Heart left ventricle (tissue), 16 donors: ENCODE measurements around the gene GPX4. TPM values are rescaled to one million over a fixed set of nuclear protein-coding genes. Genes with fewer than 3 reads are reported as not detected.

Experiments used
- ATAC-seq, 4 donors: fragments of 200-7000 bp; cut with Tn5 transposase; one replicate each; pipeline ENCODE4 v1.9.1; 2020 to 2022; ENCODE audit warnings: moderate library complexity in 4 of 4, mild to moderate bottlenecking in 3 of 4, moderate number of reproducible peaks in 1 of 4
- DNase-seq, 5 donors: peaks; one replicate each; pipeline ENCODE4 v3.0.0-alpha.2; 2020
- H3K27ac ChIP-seq, 12 donors: fragments of 200-600 bp; sonication (generic) in 4 of 12; one replicate each; pipeline versions ENCODE4 v1.5.0 to v1.8.0; 2016 to 2022; ENCODE audit warnings: mild to moderate bottlenecking in 2 of 12
- H3K27me3 ChIP-seq, 9 donors: fragments of 200-600 bp; sonication (generic) in 2 of 9; one replicate each; pipeline versions ENCODE4 v1.5.1 to v1.8.0; 2016 to 2022; ENCODE audit warnings: mild to moderate bottlenecking in 3 of 9
- H3K36me3 ChIP-seq, 9 donors: fragments of 200-600 bp; sonication (generic) in 2 of 9; one replicate each; pipeline versions ENCODE4 v1.5.0 to v1.8.0; 2018 to 2022; ENCODE audit warnings: mild to moderate bottlenecking in 2 of 9
- H3K4me1 ChIP-seq, 12 donors: fragments of 200-600 bp; sonication (generic) in 4 of 12; one replicate each; pipeline versions ENCODE4 v1.5.0 to v1.8.0; 2016 to 2022; ENCODE audit warnings: mild to moderate bottlenecking in 3 of 12
- H3K4me3 ChIP-seq, 12 donors: fragments of 200-600 bp; sonication (generic) in 4 of 12; one replicate each; pipeline versions ENCODE4 v1.5.0 to v1.8.0; 2017 to 2022; ENCODE audit warnings: mild to moderate bottlenecking in 9 of 12, moderate library complexity in 4 of 12
- H3K9me3 ChIP-seq, 12 donors: fragments of 200-600 bp; sonication (generic) in 4 of 12; one replicate each; pipeline versions ENCODE4 v1.5.0 to v1.8.0; 2016 to 2022; ENCODE audit warnings: mild to moderate bottlenecking in 1 of 12
- POLR2A ChIP-seq, 2 donors: fragments of 450-650 bp; IDR thresholded peaks; one replicate each; pipeline ENCODE4 v1.6.1; 2017; ENCODE audit warnings: antibody characterized with exemption in 2 of 2, mild to moderate bottlenecking in 2 of 2, moderate library complexity in 2 of 2
- WGBS, 4 donors: extraction: QIAGEN DNeasy Blood & Tissue Kit in 2 of 4; methylation state at CpG; one replicate each; pipeline versions ENCODE4 v1.1.5 to v1.1.7; 2013 to 2018; 5-methylcytosine and 5-hydroxymethylcytosine counted together
- intact Hi-C, 10 donors: fragments of 100-400 bp; cut with DNase I; formaldehyde crosslinking; loops; one replicate each; pipeline versions ENCODE4 v1.11.1 to v1.14.2; 2022
- polyA plus RNA-seq, 2 donors: library from polyadenylated mRNA; stranded (reverse); fragments of 200-250 nt; gene quantifications; one replicate each; pipeline ENCODE4 v1.2.3, GENCODE V29; 2013
- total RNA-seq, 9 donors: library from RNA; depleted of rRNA in 2 of 9; stranded (reverse); fragments of >200 nt in 2 of 9; fragmentation: NEBNext Ultra II Directional in 3 of 9; extraction: Animal tissue kit (Norgen Biotek cat#: 25700) in 3 of 9; gene quantifications; one replicate each; pipeline versions ENCODE4 v1.1.0 to v1.2.4, GENCODE V29; 2016 to 2023
- TF ChIP-seq, protein P1 (sequence below), 12 donors: fragments of 200-600 bp; sonication (generic) in 4 of 12; IDR thresholded peaks; one replicate each; pipeline versions ENCODE4 v1.5.0 to v1.8.0; 2018 to 2022; ENCODE audit warnings: antibody characterized with exemption in 12 of 12, mild to moderate bottlenecking in 5 of 12
- donor health status: ischemic (EF 13 %, LVEDD 7.1; RV severe dilation, severe dysfunction).
- donor health status: healthy with polysubstance abuse.
- donor health status: DM: no; HTN: yes; CAD: no.
- donor health status: DM: no; HTN: no; CAD: no.
- donor health status: ischemic (EF 25% LVEDD 6.9; RV normal size, moderate dysfunction).
- donor health status: ischemic (EF 25% LVEDD 5.7; RV mildly dilated, moderate dysfunction).
- donor health status: healthy.
- donor health status: DM: yes; HTN: yes; CAD: no.
- donor health status: ischemic (EF 35%, LVEDD 5.7; RV mildly dilated, moderate dysfunction).
- donor health status: nonischemic (EF 11% LVEDD 7.7; RV severe dilation, severe dysfunction).
- donor health status: DM: yes; HTN: yes; CAD: no.
- donor health status: PGD.
- donor health status: ischemic (EF 29% LVEDD 5.4; RV normal size, mild dysfunction).
- donor health status: nonischemic (EF 23%, LVEDD 6.1; RV moderate dilation, normal function).

GPX4 gene
- total and polyA plus RNA-seq, 11 donors = 251 to 590 (median 326) TPM

- TF ChIP-seq, protein P1, sequence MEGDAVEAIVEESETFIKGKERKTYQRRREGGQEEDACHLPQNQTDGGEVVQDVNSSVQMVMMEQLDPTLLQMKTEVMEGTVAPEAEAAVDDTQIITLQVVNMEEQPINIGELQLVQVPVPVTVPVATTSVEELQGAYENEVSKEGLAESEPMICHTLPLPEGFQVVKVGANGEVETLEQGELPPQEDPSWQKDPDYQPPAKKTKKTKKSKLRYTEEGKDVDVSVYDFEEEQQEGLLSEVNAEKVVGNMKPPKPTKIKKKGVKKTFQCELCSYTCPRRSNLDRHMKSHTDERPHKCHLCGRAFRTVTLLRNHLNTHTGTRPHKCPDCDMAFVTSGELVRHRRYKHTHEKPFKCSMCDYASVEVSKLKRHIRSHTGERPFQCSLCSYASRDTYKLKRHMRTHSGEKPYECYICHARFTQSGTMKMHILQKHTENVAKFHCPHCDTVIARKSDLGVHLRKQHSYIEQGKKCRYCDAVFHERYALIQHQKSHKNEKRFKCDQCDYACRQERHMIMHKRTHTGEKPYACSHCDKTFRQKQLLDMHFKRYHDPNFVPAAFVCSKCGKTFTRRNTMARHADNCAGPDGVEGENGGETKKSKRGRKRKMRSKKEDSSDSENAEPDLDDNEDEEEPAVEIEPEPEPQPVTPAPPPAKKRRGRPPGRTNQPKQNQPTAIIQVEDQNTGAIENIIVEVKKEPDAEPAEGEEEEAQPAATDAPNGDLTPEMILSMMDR (IDR thresholded peaks at IDR 0.05) = no peak
- TF ChIP-seq POLR2A (IDR thresholded peaks at IDR 0.05) = no peak
- intact Hi-C loops = no loop called here
- peaks cover 0 to 65% (median 45%) of the 10 kb centered on the region in 9 donors for H3K36me3 ChIP-seq
Measured at GRCh38 chr19:1107661-1108261, 4.0 kb downstream of the GPX4 start.

DNA sequence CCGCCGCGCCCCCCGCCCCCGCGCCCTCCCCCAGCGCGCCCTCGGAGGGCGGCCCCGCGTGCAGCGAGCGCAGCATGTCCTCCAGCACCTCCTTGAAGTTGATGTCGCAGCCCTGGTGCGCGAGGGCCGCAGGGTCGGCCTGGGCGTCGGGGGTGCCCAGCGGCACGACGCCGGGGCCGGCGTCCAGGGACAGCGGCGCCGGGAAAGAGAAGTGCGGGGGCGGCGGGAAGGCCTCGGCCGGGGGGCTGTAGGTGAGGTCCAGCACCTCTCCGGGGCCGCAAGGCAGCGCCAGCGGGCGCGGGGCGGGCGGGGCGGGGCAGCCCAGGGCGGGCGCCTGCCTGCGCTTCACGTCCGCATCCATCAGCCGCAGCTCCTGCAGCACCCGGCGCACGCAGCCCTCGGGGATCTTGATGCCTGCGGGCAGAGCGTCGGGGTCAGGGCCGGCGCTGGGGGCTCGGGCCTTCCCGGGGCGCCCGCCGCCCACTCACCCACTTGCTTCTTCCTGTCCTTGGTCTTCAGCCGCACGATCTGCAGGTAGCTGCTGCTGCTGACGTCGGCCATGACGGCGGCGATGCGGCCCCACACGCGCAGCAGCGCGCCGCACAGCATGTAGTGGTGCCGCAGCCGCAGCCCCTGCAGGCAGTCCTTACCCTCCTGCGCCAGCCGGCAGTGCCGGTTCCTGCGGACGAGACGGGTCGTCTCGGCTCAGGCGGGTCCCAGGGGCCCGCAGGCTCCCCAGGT is 4.7 kb downstream of the GPX4 start:
- 94 to 95% (median 94%) methylated on average over 41 to 89 of the region's 89 CpGs for WGBS, 4 donors
- no peaks in the 10 kb centered on the region for H3K9me3 ChIP-seq
- H3K36me3 ChIP-seq = peaks cover 0 to 72% (median 45%) of the 10 kb centered on the region in 9 donors
- H3K4me1 ChIP-seq = peaks cover 0 to 49% (median 26%) of the 10 kb centered on the region in 12 donors
- DNase-seq = no peak
- no peak for ATAC-seq
- intact Hi-C loops = no loop called here
- H3K27ac ChIP-seq = peak overlapping the region in 1 of 12 donors; percentile 68
- TF ChIP-seq, protein P1 (IDR thresholded peaks at IDR 0.05) = no peak
- no peak for TF ChIP-seq POLR2A (IDR thresholded peaks at IDR 0.05)
- peak overlapping the region in 1 of 12 donors; percentile 45 for H3K4me3 ChIP-seq
- H3K27me3 ChIP-seq = no peaks in the 10 kb centered on the region

More at GRCh38 chr19:1107661-1108261, 4.0 kb downstream of the GPX4 start:
- Histone ChIP-seq H3K27me3 (no peaks in the 10 kb centered on the region), H3K27ac (no peak overlapping the region), H3K9me3 (no peaks in the 10 kb centered on the region), H3K4me1 (peaks cover 0 to 50% (median 26%) of the 10 kb centered on the region in 12 donors), H3K4me3 (no peak overlapping the region)
- ATAC-seq (no peak), DNase-seq (no peak)
- 92 to 95% (median 94%) methylated on average over 15 to 25 of the region's 25 CpGs for WGBS, 4 donors

DNA sequence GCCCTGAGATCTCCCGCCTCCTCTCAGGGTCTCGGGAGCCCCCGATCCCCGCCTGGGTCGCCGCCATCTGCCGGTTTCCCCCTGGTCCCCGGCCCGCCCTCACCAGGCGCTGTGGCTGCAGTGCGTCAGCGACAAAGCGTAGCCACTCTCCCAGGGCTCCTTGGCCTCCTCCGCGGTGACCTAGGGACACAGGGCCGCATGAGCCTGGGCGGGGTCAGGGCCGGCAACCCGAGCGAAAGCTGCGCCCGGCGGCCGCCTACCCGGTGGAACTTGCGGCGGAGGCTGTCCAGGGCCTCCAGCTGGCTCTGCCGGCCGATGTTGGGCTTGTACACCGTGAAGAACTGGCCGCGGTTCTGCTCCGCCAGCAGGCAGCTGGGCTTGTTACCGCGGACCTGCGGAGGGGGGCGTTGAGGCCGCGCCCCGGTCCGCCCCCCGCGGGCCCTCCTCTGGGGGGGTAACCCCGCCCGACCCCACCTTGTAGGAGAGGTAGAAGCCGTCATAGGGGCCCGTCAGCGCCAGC is 5.3 kb downstream of the GPX4 start:
- peaks cover 0 to 78% (median 47%) of the 10 kb centered on the region in 9 donors for H3K36me3 ChIP-seq
- intact Hi-C loops = no loop called here

More for the DNA sequence above, 5.3 kb downstream of the GPX4 start:
- Histone ChIP-seq H3K4me1 (peaks cover 5 to 55% (median 31%) of the 10 kb centered on the region in 12 donors), H3K27me3 (no peaks in the 10 kb centered on the region), H3K27ac (peak overlapping the region in 1 of 12 donors; percentile 68), H3K4me3 (peak overlapping the region in 1 of 12 donors; percentile 45), H3K9me3 (no peaks in the 10 kb centered on the region)
- no peak for ATAC-seq
- no peak for TF ChIP-seq POLR2A (IDR thresholded peaks at IDR 0.05)
- TF ChIP-seq, protein P1 (IDR thresholded peaks at IDR 0.05) = no peak
- 92 to 95% (median 94%) methylated on average over 26 to 48 of the region's 48 CpGs for WGBS, 4 donors
- peak in 2 of 5 donors; percentile 30 to 64 for DNase-seq
